ENCODE results near the gene ZNF423.

Gene ZNF423

DNA sequence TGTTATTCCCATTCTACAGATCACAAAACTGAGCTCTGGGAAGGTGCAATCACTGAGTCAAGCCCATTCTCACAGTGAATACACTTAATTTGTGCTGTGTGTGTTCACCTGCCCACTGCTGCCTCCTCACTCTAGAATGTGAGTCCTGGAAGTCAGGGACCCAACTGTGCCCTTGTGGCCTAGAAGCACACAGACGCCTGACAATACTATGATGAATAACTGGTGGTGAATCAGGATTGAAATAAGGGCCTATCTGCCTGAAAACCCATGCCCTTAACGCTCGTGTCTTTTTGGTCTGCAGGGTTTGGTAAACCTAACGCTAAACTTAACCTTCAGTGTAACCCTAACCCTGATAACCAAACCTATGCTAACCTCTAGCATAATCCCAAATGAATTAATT is 80.3 kb downstream of the ZNF423 start:
- Histone ChIP-seq H3K4me1 (ENCODE audit: insufficient read depth, low read length) (no peaks in the 10 kb centered on the region), H3K79me2 (ENCODE audit: insufficient read depth, low read length) (no peaks in the 10 kb centered on the region), H3K9me3 (ENCODE audit: insufficient read depth, low read length, severe bottlenecking) (no peaks in the 10 kb centered on the region), H4K20me1 (ENCODE audit: insufficient read depth, low read length) (no peaks in the 10 kb centered on the region), H3K4me3 (ENCODE audit: low read depth in 1 of 2, low read length in 2 of 2) (no peak overlapping the region), H3K36me3 (ENCODE audit: insufficient read depth, low read length) (no peaks in the 10 kb centered on the region), H3K27ac (ENCODE audit: low read length) (no peak overlapping the region), H3K4me2 (ENCODE audit: insufficient read depth, low read length) (no peak overlapping the region), H3K27me3 (ENCODE audit: insufficient read depth, low read length, poor library complexity) (peaks cover 2% of the 10 kb centered on the region), H2AFZ (ENCODE audit: low read depth, low read length) (no peak overlapping the region), H3K9ac (ENCODE audit: low read depth, low read length) (no peak overlapping the region)
- DNase-seq: no peak
- no peak for ATAC-seq (ENCODE audit: insufficient read depth, low read depth)
- TF ChIP-seq, protein P1, sequence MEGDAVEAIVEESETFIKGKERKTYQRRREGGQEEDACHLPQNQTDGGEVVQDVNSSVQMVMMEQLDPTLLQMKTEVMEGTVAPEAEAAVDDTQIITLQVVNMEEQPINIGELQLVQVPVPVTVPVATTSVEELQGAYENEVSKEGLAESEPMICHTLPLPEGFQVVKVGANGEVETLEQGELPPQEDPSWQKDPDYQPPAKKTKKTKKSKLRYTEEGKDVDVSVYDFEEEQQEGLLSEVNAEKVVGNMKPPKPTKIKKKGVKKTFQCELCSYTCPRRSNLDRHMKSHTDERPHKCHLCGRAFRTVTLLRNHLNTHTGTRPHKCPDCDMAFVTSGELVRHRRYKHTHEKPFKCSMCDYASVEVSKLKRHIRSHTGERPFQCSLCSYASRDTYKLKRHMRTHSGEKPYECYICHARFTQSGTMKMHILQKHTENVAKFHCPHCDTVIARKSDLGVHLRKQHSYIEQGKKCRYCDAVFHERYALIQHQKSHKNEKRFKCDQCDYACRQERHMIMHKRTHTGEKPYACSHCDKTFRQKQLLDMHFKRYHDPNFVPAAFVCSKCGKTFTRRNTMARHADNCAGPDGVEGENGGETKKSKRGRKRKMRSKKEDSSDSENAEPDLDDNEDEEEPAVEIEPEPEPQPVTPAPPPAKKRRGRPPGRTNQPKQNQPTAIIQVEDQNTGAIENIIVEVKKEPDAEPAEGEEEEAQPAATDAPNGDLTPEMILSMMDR (IDR thresholded peaks at IDR 0.05; ENCODE audit: borderline replicate concordance, extremely low read depth, low read length, poor library complexity, severe bottlenecking): no peak
- no peak for TF ChIP-seq EZH2 (IDR thresholded peaks at IDR 0.05; ENCODE audit: borderline replicate concordance, low read depth, low read length, severe bottlenecking)

DNA sequence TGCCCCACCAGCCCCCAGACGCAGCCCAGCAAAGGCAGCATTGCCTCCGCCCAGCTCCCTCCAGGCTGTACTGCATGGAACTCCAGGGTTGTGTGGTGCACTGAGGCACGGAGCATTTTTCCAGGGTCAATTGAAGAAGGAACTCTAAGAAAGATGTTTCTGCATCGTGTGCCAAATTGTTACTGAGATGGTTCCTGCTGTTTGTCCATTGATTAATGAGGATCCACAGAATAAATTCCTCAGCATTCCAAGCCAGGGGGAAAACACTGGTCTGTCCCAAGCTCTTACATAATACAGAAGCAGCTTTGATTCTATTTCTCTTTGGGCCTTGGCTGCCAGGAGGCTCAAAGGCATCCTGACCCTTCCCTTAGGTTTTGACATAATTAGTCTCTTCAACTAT is 80.9 kb downstream of the ZNF423 start:
- no peaks in the 10 kb centered on the region for H3K4me1 ChIP-seq (ENCODE audit: insufficient read depth, low read length)
- DNase-seq: no peak
- H3K9ac ChIP-seq (ENCODE audit: low read depth, low read length): no peak overlapping the region
- peaks cover 2% of the 10 kb centered on the region for H3K27me3 ChIP-seq (ENCODE audit: insufficient read depth, low read length, poor library complexity)
- TF ChIP-seq, protein P1 (IDR thresholded peaks at IDR 0.05; ENCODE audit: borderline replicate concordance, extremely low read depth, low read length, poor library complexity, severe bottlenecking): no peak
- TF ChIP-seq EZH2 (IDR thresholded peaks at IDR 0.05; ENCODE audit: borderline replicate concordance, low read depth, low read length, severe bottlenecking): no peak
- H3K27ac ChIP-seq (ENCODE audit: low read length): no peak overlapping the region
- ATAC-seq (ENCODE audit: insufficient read depth, low read depth): no peak
- H2AFZ ChIP-seq (ENCODE audit: low read depth, low read length): no peak overlapping the region
- no peaks in the 10 kb centered on the region for H3K9me3 ChIP-seq (ENCODE audit: insufficient read depth, low read length, severe bottlenecking)
- H4K20me1 ChIP-seq (ENCODE audit: insufficient read depth, low read length): no peaks in the 10 kb centered on the region
- no peaks in the 10 kb centered on the region for H3K36me3 ChIP-seq (ENCODE audit: insufficient read depth, low read length)
- H3K4me2 ChIP-seq (ENCODE audit: insufficient read depth, low read length): no peak overlapping the region
- no peak overlapping the region for H3K4me3 ChIP-seq (ENCODE audit: low read depth in 1 of 2, low read length in 2 of 2)
- H3K79me2 ChIP-seq (ENCODE audit: insufficient read depth, low read length): no peaks in the 10 kb centered on the region

DNA sequence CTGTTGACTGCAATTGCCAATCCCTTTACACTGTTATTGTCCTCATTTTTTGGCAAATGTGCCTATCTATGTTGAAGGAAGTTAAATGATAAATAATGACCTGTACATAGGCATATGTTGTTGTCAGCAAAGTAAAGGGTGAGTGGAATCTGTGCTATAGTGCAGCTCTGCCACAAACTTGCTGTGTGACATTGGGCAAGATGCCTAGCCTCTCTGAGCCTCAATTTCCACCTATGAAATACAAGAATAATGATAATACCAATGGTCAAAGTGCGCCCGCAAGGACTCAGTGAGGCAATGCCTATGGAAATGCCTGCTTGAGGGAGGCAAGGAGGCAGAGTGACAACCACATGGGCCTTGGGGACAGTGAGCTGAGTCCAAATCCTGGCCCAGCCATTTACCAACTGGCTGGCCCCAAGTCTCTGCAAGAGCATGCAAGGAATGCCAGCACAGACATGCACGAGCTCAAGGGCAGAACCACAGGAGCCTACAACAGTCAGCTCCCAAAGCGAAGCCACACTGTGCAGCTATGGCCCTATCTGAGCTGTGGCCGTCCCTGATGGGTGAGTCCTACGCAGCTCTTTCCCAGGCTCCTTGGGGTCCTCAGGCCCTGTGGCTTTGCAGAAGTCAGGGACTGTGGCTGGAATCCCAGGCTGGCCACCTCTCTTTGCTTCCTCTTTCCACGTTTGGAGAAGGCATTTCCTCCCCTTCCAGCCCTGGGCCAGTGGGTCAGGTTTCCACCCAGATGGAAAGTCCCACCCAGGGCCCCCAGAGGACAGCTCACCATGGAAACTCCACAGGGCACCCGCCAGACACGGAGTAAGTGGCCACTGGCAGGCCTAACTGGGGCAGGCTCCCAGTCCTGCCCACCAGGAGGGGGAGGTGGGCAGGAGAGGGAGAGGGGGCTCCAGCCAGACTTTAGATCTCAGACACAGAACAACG is 82.1 kb downstream of the ZNF423 start:
- no peaks in the 10 kb centered on the region for H3K9me3 ChIP-seq (ENCODE audit: insufficient read depth, low read length, severe bottlenecking)
- no peak overlapping the region for H3K4me3 ChIP-seq (ENCODE audit: low read depth in 1 of 2, low read length in 2 of 2)
- no peaks in the 10 kb centered on the region for H3K4me1 ChIP-seq (ENCODE audit: insufficient read depth, low read length)
- H3K27me3 ChIP-seq (ENCODE audit: insufficient read depth, low read length, poor library complexity): peaks cover 2% of the 10 kb centered on the region
- no peak for ATAC-seq (ENCODE audit: insufficient read depth, low read depth)
- no peak overlapping the region for H2AFZ ChIP-seq (ENCODE audit: low read depth, low read length)
- no peak overlapping the region for H3K27ac ChIP-seq (ENCODE audit: low read length)
- no peak overlapping the region for H3K4me2 ChIP-seq (ENCODE audit: insufficient read depth, low read length)
- no peaks in the 10 kb centered on the region for H3K79me2 ChIP-seq (ENCODE audit: insufficient read depth, low read length)
- DNase-seq: no peak
- no peak overlapping the region for H3K9ac ChIP-seq (ENCODE audit: low read depth, low read length)
- no peaks in the 10 kb centered on the region for H4K20me1 ChIP-seq (ENCODE audit: insufficient read depth, low read length)
- H3K36me3 ChIP-seq (ENCODE audit: insufficient read depth, low read length): no peaks in the 10 kb centered on the region
- TF ChIP-seq EZH2 (IDR thresholded peaks at IDR 0.05; ENCODE audit: borderline replicate concordance, low read depth, low read length, severe bottlenecking): no peak
- TF ChIP-seq, protein P1 (IDR thresholded peaks at IDR 0.05; ENCODE audit: borderline replicate concordance, extremely low read depth, low read length, poor library complexity, severe bottlenecking): no peak
